Transverse colon (tissue), 4 donors: ENCODE results near the gene RAPGEF6.

Experiments
- EP300 ChIP-seq: sonication (generic); formaldehyde crosslinking; IDR thresholded peaks from one replicate; pipeline ENCODE4 v1.6.1; 2017; ENCODE audit warnings: antibody characterized with exemption, low read depth
- POLR2A ChIP-seq: fragments of 450-650 bp; IDR thresholded peaks from one replicate; pipeline ENCODE4 v1.6.1; 2016; ENCODE audit warnings: antibody characterized with exemption, mild to moderate bottlenecking, moderate library complexity
- POLR2AphosphoS5 ChIP-seq, 3 donors: sonication (generic); formaldehyde crosslinking; IDR thresholded peaks; one replicate each; pipeline ENCODE4 v1.6.1; 2016; ENCODE audit warnings: antibody characterized with exemption in 3 of 3
- TF ChIP-seq, protein P1 (sequence below), 5 experiments: fragments of 200-600 bp in 3 of 5; fragments of 450-650 bp in 2 of 5; sonication (generic) in 3 of 5; IDR thresholded peaks; 1 replicate in 2 of 5; 2 replicates in 3 of 5; pipeline ENCODE4 v1.5.1; 2016 to 2017; ENCODE audit warnings: antibody characterized with exemption in 5 of 5, inconsistent platforms in 3 of 5, mild to moderate bottlenecking in 2 of 5, moderate library complexity in 1 of 5

DNA sequence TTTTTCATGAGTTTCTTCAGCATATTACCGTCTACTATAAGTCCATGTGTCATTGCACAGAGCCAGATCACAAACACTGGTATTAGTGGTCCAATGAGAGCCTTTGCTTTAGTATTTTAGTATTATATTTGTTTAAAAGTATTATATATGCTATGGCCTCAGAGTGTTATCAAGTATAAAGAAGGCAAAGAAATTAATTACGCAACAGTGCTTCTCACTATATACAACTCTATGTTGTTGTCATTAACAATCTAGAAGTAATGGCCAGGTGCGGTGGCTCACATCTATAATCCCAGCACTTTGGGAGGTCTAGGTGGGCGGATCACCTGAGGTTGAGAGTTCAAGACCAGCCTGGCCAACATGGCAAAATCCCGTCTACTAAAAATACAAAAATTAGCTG is 47.1 kb upstream of the RAPGEF6 start:
- TF ChIP-seq, protein P1, sequence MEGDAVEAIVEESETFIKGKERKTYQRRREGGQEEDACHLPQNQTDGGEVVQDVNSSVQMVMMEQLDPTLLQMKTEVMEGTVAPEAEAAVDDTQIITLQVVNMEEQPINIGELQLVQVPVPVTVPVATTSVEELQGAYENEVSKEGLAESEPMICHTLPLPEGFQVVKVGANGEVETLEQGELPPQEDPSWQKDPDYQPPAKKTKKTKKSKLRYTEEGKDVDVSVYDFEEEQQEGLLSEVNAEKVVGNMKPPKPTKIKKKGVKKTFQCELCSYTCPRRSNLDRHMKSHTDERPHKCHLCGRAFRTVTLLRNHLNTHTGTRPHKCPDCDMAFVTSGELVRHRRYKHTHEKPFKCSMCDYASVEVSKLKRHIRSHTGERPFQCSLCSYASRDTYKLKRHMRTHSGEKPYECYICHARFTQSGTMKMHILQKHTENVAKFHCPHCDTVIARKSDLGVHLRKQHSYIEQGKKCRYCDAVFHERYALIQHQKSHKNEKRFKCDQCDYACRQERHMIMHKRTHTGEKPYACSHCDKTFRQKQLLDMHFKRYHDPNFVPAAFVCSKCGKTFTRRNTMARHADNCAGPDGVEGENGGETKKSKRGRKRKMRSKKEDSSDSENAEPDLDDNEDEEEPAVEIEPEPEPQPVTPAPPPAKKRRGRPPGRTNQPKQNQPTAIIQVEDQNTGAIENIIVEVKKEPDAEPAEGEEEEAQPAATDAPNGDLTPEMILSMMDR (IDR thresholded peaks at IDR 0.05): no peak
- TF ChIP-seq POLR2A (no peak), EP300 (no peak), POLR2AphosphoS5 (IDR thresholded peaks at IDR 0.05) (no peak)
